Stimulated activated CD8-positive, alpha-beta memory T cell treated with anti-CD3 and anti-CD28 coated beads, Interleukin-15, amount 100 ng/mL, for 1 hour (primary cell): ENCODE data around the gene PTGES2.

ENCODE experiments used
- DNase-seq: peaks from one replicate; pipeline ENCODE4 v3.0.0-alpha.2; 2020; ENCODE audit warnings: low read depth

PTGES2 gene

DNA sequence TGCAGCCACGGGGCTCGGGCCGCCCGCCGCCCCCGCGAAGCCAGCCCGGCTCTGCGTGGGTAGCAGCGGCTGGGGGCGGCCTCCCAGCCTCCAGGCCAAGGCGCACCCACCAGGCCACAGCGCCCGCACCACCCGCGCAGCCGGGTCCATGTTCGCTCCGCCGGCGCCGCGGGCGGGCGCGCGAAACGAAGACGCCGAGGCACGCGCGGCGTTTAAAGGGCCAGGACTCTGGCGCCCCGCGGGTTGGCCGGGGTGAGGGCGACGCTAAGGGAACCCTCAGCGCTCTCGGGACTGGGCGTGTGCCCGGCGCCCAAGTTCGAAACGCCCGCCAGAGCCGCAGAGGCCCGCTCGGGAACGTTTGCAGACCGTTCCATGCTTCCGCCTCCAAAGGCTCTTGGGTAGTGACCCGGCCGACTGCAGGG, at the start of gene PTGES2:
PTGES2 (minus strand) TSS at position 162 of the 422 bp plus-strand sequence; CDS start at position 150, 12 bp downstream.
- peak; percentile 56 for DNase-seq

DNA sequence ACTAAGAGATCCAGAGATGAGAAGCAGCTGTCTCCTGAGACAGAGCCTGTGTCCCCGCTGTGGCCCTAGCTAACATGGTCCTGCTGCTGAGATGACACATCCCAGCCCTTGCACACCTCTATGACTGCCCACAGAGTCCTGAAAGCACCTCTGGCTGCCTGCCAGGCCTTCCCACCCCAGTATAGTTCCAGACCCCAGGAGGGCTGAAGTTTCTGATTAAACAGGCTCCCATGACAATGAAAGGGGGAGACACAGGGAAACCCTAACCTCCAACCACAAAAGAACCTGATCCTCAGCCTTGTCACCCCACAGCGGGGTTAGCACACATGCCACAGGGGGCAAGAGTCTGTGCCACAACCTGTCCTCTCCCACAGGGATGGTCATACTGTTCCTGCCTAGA, 48.2 kb upstream of the PTGES2 start:
- DNase-seq: no peak

DNA sequence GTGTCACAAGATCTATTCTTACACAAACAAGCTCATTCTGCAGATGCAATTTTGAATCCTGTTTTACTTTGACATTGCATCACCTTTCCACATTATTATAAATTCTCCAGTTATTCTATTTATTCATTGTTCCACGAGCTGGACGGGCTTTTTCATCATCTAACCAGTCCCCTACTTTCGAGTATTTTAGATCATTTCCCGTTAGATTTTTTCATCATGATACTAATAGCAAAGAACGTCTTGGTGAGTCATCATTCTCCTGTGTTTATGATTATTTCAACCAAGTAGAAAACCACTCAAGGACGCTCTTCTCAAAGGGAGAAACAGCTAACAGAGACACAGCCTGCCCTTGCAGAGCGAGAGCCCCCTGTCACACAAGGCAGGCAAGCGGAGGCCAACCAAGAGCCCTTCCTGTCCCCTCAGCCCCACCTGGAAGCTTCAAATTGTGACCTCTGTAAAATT, 47.6 kb upstream of the PTGES2 start:
- DNase-seq: no peak

GRCh38 chr9:128174062-128174461, 46.5 kb upstream of the PTGES2 start:
- no peak for DNase-seq

GRCh38 chr9:128169925-128170324, 42.4 kb upstream of the PTGES2 start:
- DNase-seq: no peak

DNA sequence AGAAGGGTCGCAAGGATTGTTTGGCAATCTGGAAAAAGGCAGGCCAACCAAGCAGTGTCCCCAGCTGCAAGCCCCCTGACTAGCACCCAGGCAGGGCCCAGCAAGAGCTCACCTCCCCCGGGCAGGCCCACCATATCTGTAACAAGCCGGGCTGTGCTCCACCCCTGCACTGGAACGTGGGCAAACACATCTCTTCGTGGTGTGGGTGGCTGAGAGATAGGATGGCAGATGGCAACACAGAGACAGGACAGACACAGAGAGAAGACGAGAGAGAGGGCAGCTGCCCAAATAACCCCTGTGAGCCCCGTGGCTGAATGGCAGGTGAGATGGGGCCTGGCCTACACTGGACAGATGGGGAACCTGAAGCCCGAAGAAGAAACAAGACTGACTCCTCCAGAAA, 42.0 kb upstream of the PTGES2 start:
- DNase-seq: no peak

DNA sequence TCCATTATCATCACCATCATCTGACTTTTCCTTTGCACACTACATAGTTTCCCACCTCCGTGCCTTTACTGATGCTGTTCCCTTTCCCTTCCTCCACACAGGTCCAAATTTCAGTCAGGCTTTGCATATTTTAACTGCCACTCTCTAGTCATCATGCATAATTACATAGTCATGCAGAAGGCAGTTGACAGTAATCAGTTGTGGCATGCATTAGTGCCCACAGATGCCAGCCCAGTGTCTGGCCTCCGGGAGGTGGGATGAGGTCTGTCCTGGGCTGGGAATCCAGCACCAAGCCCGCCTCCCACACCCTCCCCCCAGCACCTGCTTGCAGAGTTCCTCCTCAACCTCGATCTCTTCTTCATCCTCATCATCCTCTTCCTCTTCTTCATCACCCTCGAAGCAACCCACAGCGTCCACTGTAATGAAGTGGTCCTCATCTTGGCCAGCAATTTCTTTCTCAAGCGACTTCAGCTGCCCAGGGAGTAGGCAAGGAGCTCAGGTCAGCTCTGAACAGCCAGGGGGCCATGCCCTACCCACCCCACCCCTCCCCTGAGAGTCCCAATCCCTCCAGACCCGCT, 41.3 kb upstream of the PTGES2 start:
- DNase-seq: no peak

DNA sequence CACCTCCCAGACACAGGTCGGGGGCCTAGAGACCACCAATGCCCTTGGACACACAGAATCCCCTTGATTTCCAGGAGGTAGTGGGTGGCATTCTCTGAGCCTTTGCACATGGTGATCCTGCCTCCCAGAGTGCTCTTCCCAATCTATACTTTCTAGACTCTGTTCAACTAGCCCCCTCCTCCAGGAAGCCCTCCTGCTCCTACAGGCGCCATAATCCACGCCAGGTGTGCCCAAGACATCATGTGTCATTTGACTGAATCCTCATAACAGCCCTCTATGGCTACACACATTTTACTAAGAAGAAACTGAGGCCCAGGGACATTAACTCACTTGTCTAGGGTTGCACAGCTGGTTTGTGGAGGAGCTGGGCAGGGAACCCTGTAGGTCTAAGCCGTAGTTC, 39.7 kb upstream of the PTGES2 start:
- no peak for DNase-seq

DNA sequence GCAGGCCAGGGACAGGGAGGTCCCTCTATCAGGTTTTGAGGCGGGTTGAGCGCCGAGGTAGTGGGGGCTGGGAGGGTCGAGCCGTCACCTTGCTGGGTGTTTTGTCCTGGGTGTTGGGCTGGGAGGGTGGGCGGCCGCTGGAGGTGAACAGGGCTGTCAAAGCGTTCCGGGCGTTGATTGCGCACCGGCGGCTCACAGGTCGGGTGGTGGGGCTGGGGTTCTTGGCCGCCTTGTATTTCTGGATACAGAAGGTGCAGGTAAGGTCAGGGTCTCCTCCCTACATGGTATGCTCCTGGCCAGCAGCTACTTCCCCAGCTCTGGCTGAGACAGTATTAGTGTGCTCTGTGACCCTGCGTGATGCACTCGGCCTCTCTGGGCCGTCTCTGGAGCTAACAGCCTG, 38.6 kb upstream of the PTGES2 start:
- no peak for DNase-seq

DNA sequence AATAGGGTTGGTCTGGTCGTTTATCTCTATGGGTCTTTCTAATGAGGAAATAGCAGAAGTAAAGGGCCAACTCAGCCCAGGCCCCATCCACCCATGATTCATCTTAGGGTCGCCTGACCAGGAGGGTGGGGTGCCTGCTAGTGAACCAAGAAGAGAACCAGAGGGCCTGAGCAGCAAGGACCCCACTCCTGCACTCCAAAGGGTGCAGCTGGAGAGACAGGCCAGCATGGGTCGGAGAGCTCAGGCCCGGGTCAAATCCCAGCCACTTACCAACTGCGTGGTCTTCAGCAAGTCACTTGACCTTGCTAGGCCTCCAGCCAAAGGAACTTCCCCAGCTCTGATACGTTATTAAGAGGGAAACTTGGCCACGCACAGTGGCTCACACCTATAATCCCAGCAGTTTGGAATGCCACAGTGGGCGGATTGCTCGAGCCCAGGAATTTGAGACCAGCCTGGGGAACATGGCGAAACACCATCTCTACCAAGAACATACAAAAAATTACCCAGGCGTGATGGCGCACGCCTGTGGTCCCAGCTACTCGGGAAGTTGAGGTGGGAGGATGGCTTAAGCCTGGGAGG, 36.9 kb upstream of the PTGES2 start:
- no peak for DNase-seq

- DNase-seq: no peak
Observed at GRCh38 chr9:128163523-128164306, 36.2 kb upstream of the PTGES2 start.

GRCh38 chr9:128163027-128163515, 35.5 kb upstream of the PTGES2 start:
- DNase-seq: no peak

GRCh38 chr9:128162215-128163026, 34.9 kb upstream of the PTGES2 start:
- DNase-seq: no peak

DNA sequence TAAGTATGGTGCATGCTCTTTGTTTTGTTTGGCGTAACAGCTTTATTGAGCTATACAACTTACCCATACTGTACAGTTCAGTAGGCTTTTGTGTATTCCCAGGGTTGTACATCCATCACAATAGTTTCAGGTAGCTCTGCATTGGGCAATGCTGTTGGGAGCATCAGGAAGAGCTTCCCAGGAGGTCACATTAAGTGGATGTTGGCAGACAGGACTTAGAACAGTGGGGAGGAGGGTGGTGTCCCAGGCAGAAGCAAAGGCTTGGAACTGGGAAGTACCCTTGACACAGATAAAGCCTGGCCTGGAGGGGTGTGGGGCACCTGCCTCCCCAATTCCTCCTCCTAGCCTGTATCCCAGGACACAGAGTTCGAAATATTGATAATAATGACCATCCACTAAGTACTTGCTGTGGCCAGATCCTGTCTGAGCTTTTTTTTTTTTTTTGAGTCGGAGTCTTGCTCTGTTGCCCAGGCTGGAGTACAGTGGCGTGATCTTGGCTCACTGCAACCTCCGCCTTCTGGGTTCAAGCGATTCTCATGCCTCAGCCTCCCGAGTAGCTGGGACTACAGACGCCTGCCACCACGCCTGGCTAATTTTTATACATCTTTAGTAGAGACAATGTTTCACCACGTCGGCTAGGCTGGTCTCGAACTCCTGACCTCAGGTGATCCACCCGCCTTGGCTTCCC, 33.8 kb upstream of the PTGES2 start:
- DNase-seq: no peak

DNA sequence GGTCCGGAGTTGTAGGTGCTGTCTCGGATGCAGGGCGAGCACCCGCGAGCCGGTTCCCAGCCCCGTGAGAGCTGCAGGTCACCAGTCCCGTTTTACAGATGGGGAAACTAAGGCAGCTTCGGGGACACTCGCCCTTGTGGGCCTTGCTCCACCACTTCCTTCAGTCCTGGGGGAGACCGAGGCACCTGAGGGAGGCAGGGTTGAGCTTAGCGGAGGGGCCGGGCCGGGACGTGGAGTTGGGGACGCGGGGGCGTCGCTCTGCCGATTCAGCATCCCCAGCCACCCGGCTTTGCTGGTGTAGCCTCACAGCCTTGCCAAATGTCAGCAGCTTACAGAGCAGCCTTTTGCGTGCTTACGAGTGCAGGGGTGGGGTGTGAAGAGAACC, 33.1 kb upstream of the PTGES2 start:
- peak; percentile 5 for DNase-seq

GRCh38 chr9:128159784-128160602, 32.5 kb upstream of the PTGES2 start, which contains the start of gene BBLN:
BBLN (plus strand) TSS chr9:128160265; CDS start chr9:128160408, 143 bp downstream.
- peak; percentile 85 for DNase-seq

GRCh38 chr9:128159522-128159783, 31.9 kb upstream of the PTGES2 start:
- DNase-seq: peak; percentile 9

GRCh38 chr9:128155736-128156500, 28.4 kb upstream of the PTGES2 start:
- DNase-seq: no peak

- DNase-seq: no peak
Observed at GRCh38 chr9:128153947-128154695, 26.6 kb upstream of the PTGES2 start.
